ENCODE results near the gene CPAMD8. TPM values are rescaled to one million over a fixed set of nuclear protein-coding genes. Genes with fewer than 3 reads are reported as not detected.

CPAMD8 gene
- total and polyA plus RNA-seq, 9 of the 15 experiments (the other 6 are each of a cell fraction or from before 2014, with no cell fraction given) = 0.20 to 2.1 (median 1.3) TPM

DNA sequence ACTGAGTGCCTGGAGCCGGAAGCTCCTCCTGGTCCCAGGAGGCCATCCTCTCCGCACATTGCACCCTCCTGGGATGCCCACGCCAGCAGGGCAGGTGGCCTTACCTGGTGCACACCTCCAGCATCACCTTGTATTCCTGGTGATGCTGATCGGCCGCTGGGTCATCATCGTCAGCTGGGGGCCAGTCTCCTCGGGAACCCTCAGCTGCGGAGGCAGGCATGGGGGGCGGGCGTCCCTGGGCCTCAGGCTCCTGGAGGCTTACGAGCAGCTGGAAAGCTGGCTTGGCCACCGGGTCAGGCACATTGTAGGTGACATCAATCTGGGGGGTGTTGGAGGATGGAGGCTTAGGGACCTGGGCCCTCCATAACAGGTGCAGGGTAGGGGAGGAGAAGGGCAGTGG, 124.1 kb downstream of the CPAMD8 start:
- Histone ChIP-seq H3K27ac (ENCODE audit: extremely low read depth, low read depth, low read length) (no peak overlapping the region), H3K36me3 (ENCODE audit: control insufficient read depth, insufficient read depth, low read length) (no peaks in the 10 kb centered on the region), H2AFZ (ENCODE audit: low read depth, low read length) (no peak overlapping the region), H3K27me3 (ENCODE audit: control insufficient read depth in 2 of 2, insufficient read depth in 2 of 2, low read length in 2 of 2) (peaks cover 0 to 14% of the 10 kb centered on the region in 2 experiments; a peak in 2 of 5 replicates), H3K9ac (ENCODE audit: insufficient read depth in 1 of 2, low read depth in 2 of 2, low read length in 2 of 2) (no peak overlapping the region), H3K9me1 (ENCODE audit: control insufficient read depth, insufficient read depth, low read length) (no peaks in the 10 kb centered on the region), H3K79me2 (ENCODE audit: control insufficient read depth, insufficient read depth, low read length) (no peaks in the 10 kb centered on the region), H3K4me1 (replicated peaks in 1 of 2; ENCODE audit: control insufficient read depth in 2 of 2, insufficient read depth in 2 of 2, low read length in 2 of 2) (peaks cover 0 to 25% of the 10 kb centered on the region in 2 experiments; a peak in 3 of 5 replicates), H3K4me2 (ENCODE audit: insufficient read depth, low read length) (no peak overlapping the region), H3K9me3 (replicated peaks; ENCODE audit: control insufficient read depth, insufficient read depth, low read depth, low read length) (no peaks in the 10 kb centered on the region), H4K20me1 (replicated peaks; ENCODE audit: control insufficient read depth, insufficient read depth, low read length) (no peaks in the 10 kb centered on the region), H3K4me3 (no peak overlapping the region)
- 5% methylated on average over 12 of the region's 12 CpGs for WGBS (ENCODE audit: insufficient coverage, low coverage, missing lambda C conversion rate)
- TF ChIP-seq POLR2G (IDR thresholded peaks at IDR 0.05; ENCODE audit: low read depth, low read length) = peak; percentile 30; the same call in 1 of the 2 replicates
- no peak for TF ChIP-seq PRPF4 (IDR thresholded peaks at IDR 0.05; ENCODE audit: insufficient read depth, low read depth, low read length, poor library complexity, severe bottlenecking)
- ChIA-PET CTCF (ENCODE audit: low intra/inter-chr PET ratio) (interaction anchor here (0.6 to 0.7 kb wide), 2 partner anchors 18 to 67 kb away, joined by 3 to 7 read pairs; no protein-coding TSS in a partner anchor), POLR2A (no interaction called here)
- intact Hi-C loops (cut with micrococcal nuclease) = no loop called here
- FAIRE-seq (no peak), ATAC-seq (no peak), DNase-seq (ENCODE audit: extremely low read depth in 1 of 4, low spot score in 3 of 4) (no peak)
- in situ Hi-C loops (cut with MboI) = no loop called here
- BruUV-seq (replicated peaks) = no TSS peak

DNA sequence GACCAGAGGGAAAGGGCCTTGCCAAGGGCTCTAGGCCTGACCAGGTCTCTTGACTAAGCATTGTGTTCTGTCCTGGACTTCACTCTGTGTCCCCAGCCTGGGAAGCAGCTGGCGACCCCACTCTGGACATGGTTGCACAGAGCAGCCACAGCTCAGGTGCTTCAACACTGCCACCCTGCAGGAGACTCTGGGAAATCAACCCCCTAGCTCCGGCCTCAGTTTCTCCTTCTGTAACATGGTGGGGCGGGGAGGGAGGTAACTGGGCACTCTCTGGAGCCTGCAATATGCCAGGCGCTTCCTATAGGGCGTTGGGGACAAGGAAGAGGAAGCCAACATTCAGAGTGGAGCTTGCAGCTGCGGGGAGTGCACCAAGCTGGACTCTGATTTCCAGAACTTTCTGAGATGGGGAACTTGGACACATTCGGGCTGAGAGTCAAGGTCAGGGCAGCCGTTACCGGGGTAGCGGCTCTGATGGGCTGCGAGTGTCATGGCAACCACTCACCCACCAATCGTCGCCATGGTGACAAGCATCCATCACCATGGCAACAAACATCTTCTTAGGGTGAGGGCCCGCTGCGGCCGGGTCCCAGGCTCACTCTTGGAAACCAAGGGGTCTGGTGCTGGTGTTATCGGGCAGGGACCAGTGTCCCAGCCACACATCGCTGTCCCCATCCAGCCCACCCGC, 125.0 kb downstream of the CPAMD8 start:
- no peak overlapping the region for H3K9ac ChIP-seq (ENCODE audit: insufficient read depth in 1 of 2, low read depth in 2 of 2, low read length in 2 of 2)
- WGBS (ENCODE audit: insufficient coverage, low coverage, missing lambda C conversion rate) = 3% methylated on average over 15 of the region's 19 CpGs
- CTCF ChIA-PET (ENCODE audit: low intra/inter-chr PET ratio) = interaction anchor here (0.6 to 3.2 kb wide), 3 partner anchors 19 to 122 kb away, joined by 3 to 29 read pairs (median 7); no protein-coding TSS in a partner anchor
- H3K27ac ChIP-seq (ENCODE audit: extremely low read depth, low read depth, low read length) = no peak overlapping the region
- no peak overlapping the region for H2AFZ ChIP-seq (ENCODE audit: low read depth, low read length)
- BruUV-seq (replicated peaks) = no TSS peak
- H3K36me3 ChIP-seq (ENCODE audit: control insufficient read depth, insufficient read depth, low read length) = no peaks in the 10 kb centered on the region
- intact Hi-C loops (cut with micrococcal nuclease) (no loop called here), in situ Hi-C loops (cut with MboI) (no loop called here)
- peaks cover 0 to 14% of the 10 kb centered on the region in 2 experiments; a peak in 2 of 5 replicates for H3K27me3 ChIP-seq (ENCODE audit: control insufficient read depth in 2 of 2, insufficient read depth in 2 of 2, low read length in 2 of 2)
- POLR2A ChIA-PET = interaction anchor here (0.5 kb wide), 1 partner anchor 151 kb away, joined by 3 read pairs; no protein-coding TSS in a partner anchor
- no peaks in the 10 kb centered on the region for H3K9me3 ChIP-seq (replicated peaks; ENCODE audit: control insufficient read depth, insufficient read depth, low read depth, low read length)
- peak; percentile 58 to 78 (median 73) for DNase-seq (ENCODE audit: extremely low read depth in 1 of 4, low spot score in 3 of 4)
- no peaks in the 10 kb centered on the region for H4K20me1 ChIP-seq (replicated peaks; ENCODE audit: control insufficient read depth, insufficient read depth, low read length)
- no peak overlapping the region for H3K4me2 ChIP-seq (ENCODE audit: insufficient read depth, low read length)
- H3K4me3 ChIP-seq = no peak overlapping the region
- no peak for FAIRE-seq
- H3K79me2 ChIP-seq (ENCODE audit: control insufficient read depth, insufficient read depth, low read length) = no peaks in the 10 kb centered on the region
- no peak for ATAC-seq
- H3K9me1 ChIP-seq (ENCODE audit: control insufficient read depth, insufficient read depth, low read length) = no peaks in the 10 kb centered on the region
- H3K4me1 ChIP-seq (replicated peaks in 1 of 2; ENCODE audit: control insufficient read depth in 2 of 2, insufficient read depth in 2 of 2, low read length in 2 of 2) = peaks cover 0 to 26% of the 10 kb centered on the region in 2 experiments; a peak in 3 of 5 replicates
- TF ChIP-seq NFIX (CRISPR knock-in tag; IDR thresholded peaks at IDR 0.05; ENCODE audit: low read depth) (no peak), ARID2 (IDR thresholded peaks at IDR 0.05) (no peak)
- TF ChIP-seq, protein P1, sequence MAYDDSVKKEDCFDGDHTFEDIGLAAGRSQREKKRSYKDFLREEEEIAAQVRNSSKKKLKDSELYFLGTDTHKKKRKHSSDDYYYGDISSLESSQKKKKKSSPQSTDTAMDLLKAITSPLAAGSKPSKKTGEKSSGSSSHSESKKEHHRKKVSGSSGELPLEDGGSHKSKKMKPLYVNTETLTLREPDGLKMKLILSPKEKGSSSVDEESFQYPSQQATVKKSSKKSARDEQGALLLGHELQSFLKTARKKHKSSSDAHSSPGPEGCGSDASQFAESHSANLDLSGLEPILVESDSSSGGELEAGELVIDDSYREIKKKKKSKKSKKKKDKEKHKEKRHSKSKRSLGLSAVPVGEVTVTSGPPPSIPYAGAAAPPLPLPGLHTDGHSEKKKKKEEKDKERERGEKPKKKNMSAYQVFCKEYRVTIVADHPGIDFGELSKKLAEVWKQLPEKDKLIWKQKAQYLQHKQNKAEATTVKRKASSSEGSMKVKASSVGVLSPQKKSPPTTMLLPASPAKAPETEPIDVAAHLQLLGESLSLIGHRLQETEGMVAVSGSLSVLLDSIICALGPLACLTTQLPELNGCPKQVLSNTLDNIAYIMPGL (CRISPR knock-in tag; IDR thresholded peaks at IDR 0.05) = no peak
- TF ChIP-seq, protein P2, sequence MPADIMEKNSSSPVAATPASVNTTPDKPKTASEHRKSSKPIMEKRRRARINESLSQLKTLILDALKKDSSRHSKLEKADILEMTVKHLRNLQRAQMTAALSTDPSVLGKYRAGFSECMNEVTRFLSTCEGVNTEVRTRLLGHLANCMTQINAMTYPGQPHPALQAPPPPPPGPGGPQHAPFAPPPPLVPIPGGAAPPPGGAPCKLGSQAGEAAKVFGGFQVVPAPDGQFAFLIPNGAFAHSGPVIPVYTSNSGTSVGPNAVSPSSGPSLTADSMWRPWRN (IDR thresholded peaks at IDR 0.05; ENCODE audit: low read depth) = no peak
- TF ChIP-seq, protein P3, sequence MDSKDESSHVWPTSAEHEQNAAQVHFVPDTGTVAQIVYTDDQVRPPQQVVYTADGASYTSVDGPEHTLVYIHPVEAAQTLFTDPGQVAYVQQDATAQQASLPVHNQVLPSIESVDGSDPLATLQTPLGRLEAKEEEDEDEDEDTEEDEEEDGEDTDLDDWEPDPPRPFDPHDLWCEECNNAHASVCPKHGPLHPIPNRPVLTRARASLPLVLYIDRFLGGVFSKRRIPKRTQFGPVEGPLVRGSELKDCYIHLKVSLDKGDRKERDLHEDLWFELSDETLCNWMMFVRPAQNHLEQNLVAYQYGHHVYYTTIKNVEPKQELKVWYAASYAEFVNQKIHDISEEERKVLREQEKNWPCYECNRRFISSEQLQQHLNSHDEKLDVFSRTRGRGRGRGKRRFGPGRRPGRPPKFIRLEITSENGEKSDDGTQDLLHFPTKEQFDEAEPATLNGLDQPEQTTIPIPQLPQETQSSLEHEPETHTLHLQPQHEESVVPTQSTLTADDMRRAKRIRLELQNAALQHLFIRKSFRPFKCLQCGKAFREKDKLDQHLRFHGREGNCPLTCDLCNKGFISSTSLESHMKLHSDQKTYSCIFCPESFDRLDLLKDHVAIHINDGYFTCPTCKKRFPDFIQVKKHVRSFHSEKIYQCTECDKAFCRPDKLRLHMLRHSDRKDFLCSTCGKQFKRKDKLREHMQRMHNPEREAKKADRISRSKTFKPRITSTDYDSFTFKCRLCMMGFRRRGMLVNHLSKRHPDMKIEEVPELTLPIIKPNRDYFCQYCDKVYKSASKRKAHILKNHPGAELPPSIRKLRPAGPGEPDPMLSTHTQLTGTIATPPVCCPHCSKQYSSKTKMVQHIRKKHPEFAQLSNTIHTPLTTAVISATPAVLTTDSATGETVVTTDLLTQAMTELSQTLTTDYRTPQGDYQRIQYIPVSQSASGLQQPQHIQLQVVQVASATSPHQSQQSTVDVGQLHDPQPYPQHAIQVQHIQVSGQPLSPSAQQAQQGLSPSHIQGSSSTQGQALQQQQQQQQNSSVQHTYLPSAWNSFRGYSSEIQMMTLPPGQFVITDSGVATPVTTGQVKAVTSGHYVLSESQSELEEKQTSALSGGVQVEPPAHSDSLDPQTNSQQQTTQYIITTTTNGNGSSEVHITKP (IDR thresholded peaks at IDR 0.05; ENCODE audit: partially characterized antibody) = no peak
